Neural cell (in vitro differentiated cells): ENCODE data around the gene ELAC1. TPM values are rescaled to one million over a fixed set of nuclear protein-coding genes. Genes with fewer than 3 reads are reported as not detected.

Source experiments
- H2AFZ ChIP-seq: fragments of 200-600, 300-800 bp; sonication (generic), shearing (Covaris generic); 2 replicates; pipeline ENCODE4 v1.6.0; 2014; ENCODE audit warnings: low read depth, mild to moderate bottlenecking, antibody characterized with exemption, low read length, moderate library complexity
- H3F3A ChIP-seq: fragments of 200-600 bp; shearing (Covaris generic); 2 replicates; pipeline ENCODE4 v1.6.1; 2016; ENCODE audit warnings: mild to moderate bottlenecking, moderate library complexity, mixed read lengths, antibody characterized with exemption, low read length; ENCODE audit not compliant: insufficient read depth, poor library complexity, severe bottlenecking
- H3K27ac ChIP-seq: fragments of 200-600, 300-800 bp; sonication (generic), shearing (Covaris generic); 2 replicates; pipeline ENCODE4 v1.5.1; 2014; ENCODE audit warnings: mild to moderate bottlenecking, low read length, moderate library complexity
- H3K27me3 ChIP-seq: fragments of 300-800, 200-600 bp; sonication (generic), shearing (Covaris generic); 2 replicates; pipeline ENCODE4 v1.6.0; 2014; ENCODE audit warnings: mild to moderate bottlenecking, low read depth, low read length, moderate library complexity; ENCODE audit not compliant: insufficient read depth
- H3K36me3 ChIP-seq: fragments of 300-800, 200-600 bp; sonication (generic), shearing (Covaris generic); 2 replicates; pipeline ENCODE4 v1.5.1; 2014; ENCODE audit warnings: mild to moderate bottlenecking, antibody characterized with exemption, low read length, moderate library complexity; ENCODE audit not compliant: insufficient read depth
- H3K4me2 ChIP-seq: fragments of 300-800, 200-600 bp; sonication (generic), shearing (Covaris generic); 2 replicates; pipeline ENCODE4 v1.6.0; 2014; ENCODE audit warnings: mild to moderate bottlenecking, low read length
- H3K4me3 ChIP-seq: fragments of 300-800, 200-600 bp; sonication (generic), shearing (Covaris generic); 2 replicates; pipeline ENCODE4 v1.5.1; 2014; ENCODE audit warnings: mild to moderate bottlenecking, low read length, moderate library complexity
- H3K79me2 ChIP-seq: fragments of 200-600 bp; shearing (Covaris generic); replicated peaks from 2 replicates; pipeline ENCODE4 v1.6.0; 2014; ENCODE audit warnings: mild to moderate bottlenecking, low read length, moderate library complexity; ENCODE audit not compliant: insufficient read depth
- H3K9ac ChIP-seq: fragments of 300-800, 200-600 bp; sonication (generic), shearing (Covaris generic); 2 replicates; pipeline ENCODE4 v1.6.1; 2016; ENCODE audit warnings: mild to moderate bottlenecking, low read length, mixed read lengths
- H3K9me2 ChIP-seq: fragments of 200-600 bp; shearing (Covaris generic); 2 replicates; pipeline ENCODE4 v1.6.1; 2016; ENCODE audit warnings: mild to moderate bottlenecking, low read length, mixed read lengths; ENCODE audit not compliant: insufficient read depth
- H3K9me3 ChIP-seq: fragments of 200-600, 300-800 bp; sonication (generic), shearing (Covaris generic); 2 replicates; pipeline ENCODE4 v1.6.1; 2016; ENCODE audit warnings: mild to moderate bottlenecking, mixed run types, low read length, moderate library complexity, mixed read lengths
- H4K20me1 ChIP-seq: fragments of 200-600 bp; shearing (Covaris generic); 2 replicates; pipeline ENCODE4 v1.6.1; 2016; ENCODE audit warnings: mild to moderate bottlenecking, mixed run types; ENCODE audit not compliant: insufficient read depth
- CTCF ChIP-seq: fragments of 450-650 bp; IDR thresholded peaks from 2 replicates; pipeline ENCODE4 v1.5.1; 2014; ENCODE audit warnings: antibody characterized with exemption, mild to moderate bottlenecking, moderate library complexity; ENCODE audit not compliant: poor library complexity, severe bottlenecking
- EP300 ChIP-seq: fragments of 450-650 bp; conservative IDR thresholded peaks from 2 replicates; pipeline ENCODE4 v1.6.1; 2014; ENCODE audit warnings: antibody characterized with exemption, mild to moderate bottlenecking, moderate library complexity; ENCODE audit not compliant: poor library complexity, severe bottlenecking
- EZH2 ChIP-seq: fragments of 200-600, 300-800 bp; shearing (Covaris generic), sonication (generic); IDR thresholded peaks from 2 replicates; pipeline ENCODE4 v1.6.1; 2014; ENCODE audit warnings: antibody characterized with exemption, low read length, borderline replicate concordance, mild to moderate bottlenecking; ENCODE audit not compliant: insufficient read depth, poor library complexity, severe bottlenecking
- MXI1 ChIP-seq: fragments of 450-650 bp; conservative IDR thresholded peaks from 2 replicates; pipeline ENCODE4 v1.6.1; 2014; ENCODE audit warnings: antibody characterized with exemption, mild to moderate bottlenecking; ENCODE audit not compliant: poor library complexity, severe bottlenecking
- POLR2AphosphoS5 ChIP-seq: IDR thresholded peaks from 2 replicates; pipeline ENCODE4 v1.6.1; 2012
- RAD21 ChIP-seq: fragments of 450-650 bp; conservative IDR thresholded peaks from 2 replicates; pipeline ENCODE4 v1.6.1; 2014; ENCODE audit warnings: antibody characterized with exemption, mild to moderate bottlenecking, moderate library complexity
- REST ChIP-seq: IDR thresholded peaks from 2 replicates; pipeline ENCODE4 v1.6.1; 2012; ENCODE audit warnings: borderline replicate concordance
- SMC3 ChIP-seq: fragments of 450-650 bp; conservative IDR thresholded peaks from 2 replicates; pipeline ENCODE4 v1.6.1; 2014; ENCODE audit warnings: antibody characterized with exemption, mild to moderate bottlenecking, moderate library complexity; ENCODE audit not compliant: poor library complexity
- TAF1 ChIP-seq: IDR thresholded peaks from 2 replicates; pipeline ENCODE4 v1.6.1; 2012; ENCODE audit warnings: low read depth
- polyA plus RNA-seq: library from polyadenylated mRNA; depleted of rRNA; stranded (reverse); fragments of >200 nt; gene quantifications from 2 replicates; pipeline ENCODE4 v1.2.3, GENCODE V29; 2014

ELAC1 gene
- polyA plus RNA-seq, 1 donor from 2014 or later, result 20.6 TPM

DNA sequence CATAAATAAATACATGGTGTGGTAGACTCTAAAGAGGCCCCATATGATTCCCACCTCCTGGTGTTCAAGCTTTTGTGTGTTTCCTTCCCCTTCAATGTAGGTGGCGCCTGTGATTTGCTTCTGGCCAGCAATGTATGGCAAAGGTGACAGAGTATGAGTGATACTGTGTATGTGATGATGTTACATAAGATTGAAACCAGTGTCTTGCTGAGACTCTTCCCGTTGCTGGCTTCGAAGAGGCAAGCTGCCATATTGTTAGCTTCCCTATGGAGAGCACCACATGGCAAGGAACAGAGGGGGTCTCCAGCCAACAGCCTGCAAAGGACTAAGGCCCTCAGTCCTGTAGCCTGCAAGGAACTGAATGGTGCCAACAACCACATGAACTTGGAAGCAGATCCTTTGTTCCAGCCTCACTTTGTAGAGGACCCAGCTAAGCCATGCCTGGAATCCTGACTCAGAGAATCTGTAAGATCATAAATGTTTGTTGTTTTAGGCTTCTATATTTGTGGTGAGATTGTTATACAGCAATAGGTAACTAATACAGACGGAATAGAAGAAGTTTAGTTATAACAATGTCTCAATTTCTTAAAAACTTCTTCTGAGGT, 60.5 kb downstream of the ELAC1 start:
- no peaks in the 10 kb centered on the region for H3F3A ChIP-seq
- H3K27me3 ChIP-seq, result no peaks in the 10 kb centered on the region
- H3K9ac ChIP-seq, result no peak overlapping the region
- no peak overlapping the region for H3K27ac ChIP-seq
- H4K20me1 ChIP-seq, result peaks cover 12% of the 10 kb centered on the region
- TF ChIP-seq RAD21 (no peak), MXI1 (no peak), SMC3 (no peak), CTCF (no peak), POLR2AphosphoS5 (no peak), EP300 (no peak), TAF1 (no peak), REST (no peak), EZH2 (no peak)
- H2AFZ ChIP-seq, result no peak overlapping the region
- H3K36me3 ChIP-seq, result peaks cover 19% of the 10 kb centered on the region
- H3K9me2 ChIP-seq, result no peaks in the 10 kb centered on the region
- peaks cover 4% of the 10 kb centered on the region for H3K9me3 ChIP-seq
- peak overlapping the region; percentile 88 for H3K4me3 ChIP-seq
- H3K79me2 ChIP-seq, result peaks cover 37% of the 10 kb centered on the region
- H3K4me2 ChIP-seq, result no peak overlapping the region

GRCh38 chr18:51029378-51029693, 61.5 kb downstream of the ELAC1 start:
- Histone ChIP-seq H3K36me3 (peaks cover 19% of the 10 kb centered on the region), H3K9me2 (no peaks in the 10 kb centered on the region), H3K9me3 (no peaks in the 10 kb centered on the region), H3K4me2 (peak overlapping the region; percentile 88), H3K27ac (peak overlapping the region; percentile 89), H3K9ac (peak overlapping the region; percentile 86), H3F3A (no peaks in the 10 kb centered on the region), H3K79me2 (peaks cover 48% of the 10 kb centered on the region), H3K27me3 (no peaks in the 10 kb centered on the region), H2AFZ (peak overlapping the region; percentile 90), H4K20me1 (peaks cover 12% of the 10 kb centered on the region), H3K4me3 (peak overlapping the region; percentile 88)
- TF ChIP-seq TAF1 (no peak), POLR2AphosphoS5 (no peak), MXI1 (no peak), REST (no peak), SMC3 (no peak), EZH2 (no peak), CTCF (no peak), RAD21 (no peak), EP300 (no peak)
